ENCODE results near the gene SPACA7. TPM values are rescaled to one million over a fixed set of nuclear protein-coding genes. Genes with fewer than 3 reads are reported as not detected.

Gene SPACA7, protein sequence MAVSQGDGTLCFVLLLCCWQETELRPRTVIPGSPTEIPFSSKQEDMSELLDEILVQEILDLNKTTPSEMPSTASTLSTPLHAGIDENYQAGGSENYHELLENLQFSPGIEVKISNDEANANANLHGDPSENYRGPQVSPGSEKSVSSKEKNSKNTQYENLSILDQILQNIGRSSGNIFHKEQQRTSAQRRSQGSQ
- not detected in 2 replicates for total RNA-seq (2021)
- long read RNA-seq: 0 reads

GRCh38 chr13:112376050-112376681, at the start of gene SPACA7:
Gene SPACA7 (plus strand): TSS chr13:112376355. CDS start chr13:112376386, 31 bp downstream.
- Histone ChIP-seq H2AK5ac (ENCODE audit: insufficient read length, low read length) (no peak within 1 kb of the TSS), H3K9ac (ENCODE audit: extremely low read depth, insufficient read length, low read length) (no peak within 1 kb of the TSS)
- no peak within 1 kb of the TSS for H3K4me3 Mint-ChIP-seq

More at GRCh38 chr13:112376050-112376681, at the start of gene SPACA7:
- Mint-ChIP-seq H3K27me3 (ENCODE audit: low read depth) (peaks cover 16% of the 10 kb centered on the region), H3K4me1 (no peaks in the 10 kb centered on the region), H3K27ac (no peak within 1 kb of the TSS), H3K36me3 (ENCODE audit: insufficient read depth in 1 of 3, low read depth in 3 of 3) (peaks cover 0 to 5% (median 4%) of the 10 kb centered on the region in 3 experiments; a peak in 4 of 7 replicates), H3K9me3 (peaks cover 21 to 35% of the 10 kb centered on the region in 2 experiments)
- no peaks in the 10 kb centered on the region for H3K23me2 ChIP-seq (ENCODE audit: insufficient read length, low read depth, low read length, poor library complexity, severe bottlenecking)
- no peak within 1 kb of the TSS for H3K27ac ChIP-seq (ENCODE audit: insufficient read length, low read depth, low read length)
- H3K23ac ChIP-seq (ENCODE audit: insufficient read length, low read depth, low read length): no peak within 1 kb of the TSS
- no peaks in the 10 kb centered on the region for H3K4me1 ChIP-seq (ENCODE audit: insufficient read depth, low read length)
- H3K27me3 ChIP-seq (ENCODE audit: insufficient read depth, low read length): no peaks in the 10 kb centered on the region
- no peaks in the 10 kb centered on the region for H3K9me3 ChIP-seq (ENCODE audit: control insufficient read depth, low read depth, low read length)
- H3K79me1 ChIP-seq (ENCODE audit: insufficient read depth, low read depth, low read length, poor library complexity, severe bottlenecking): no peaks in the 10 kb centered on the region
- DNase-seq: no peak
- H4K91ac ChIP-seq (ENCODE audit: insufficient read length, low read depth, low read length): no peak within 1 kb of the TSS
- no peak within 1 kb of the TSS for H3K56ac ChIP-seq (ENCODE audit: insufficient read length, low read depth, low read length)
- no peak within 1 kb of the TSS for H2BK120ac ChIP-seq (ENCODE audit: low read depth, low read length, poor library complexity, severe bottlenecking)
- no CpG with 5 or more reads among the region's 8 CpGs for WGBS (ENCODE audit: extremely low coverage, insufficient read length, low lambda C conversion rate)
- TF ChIP-seq, protein P1, sequence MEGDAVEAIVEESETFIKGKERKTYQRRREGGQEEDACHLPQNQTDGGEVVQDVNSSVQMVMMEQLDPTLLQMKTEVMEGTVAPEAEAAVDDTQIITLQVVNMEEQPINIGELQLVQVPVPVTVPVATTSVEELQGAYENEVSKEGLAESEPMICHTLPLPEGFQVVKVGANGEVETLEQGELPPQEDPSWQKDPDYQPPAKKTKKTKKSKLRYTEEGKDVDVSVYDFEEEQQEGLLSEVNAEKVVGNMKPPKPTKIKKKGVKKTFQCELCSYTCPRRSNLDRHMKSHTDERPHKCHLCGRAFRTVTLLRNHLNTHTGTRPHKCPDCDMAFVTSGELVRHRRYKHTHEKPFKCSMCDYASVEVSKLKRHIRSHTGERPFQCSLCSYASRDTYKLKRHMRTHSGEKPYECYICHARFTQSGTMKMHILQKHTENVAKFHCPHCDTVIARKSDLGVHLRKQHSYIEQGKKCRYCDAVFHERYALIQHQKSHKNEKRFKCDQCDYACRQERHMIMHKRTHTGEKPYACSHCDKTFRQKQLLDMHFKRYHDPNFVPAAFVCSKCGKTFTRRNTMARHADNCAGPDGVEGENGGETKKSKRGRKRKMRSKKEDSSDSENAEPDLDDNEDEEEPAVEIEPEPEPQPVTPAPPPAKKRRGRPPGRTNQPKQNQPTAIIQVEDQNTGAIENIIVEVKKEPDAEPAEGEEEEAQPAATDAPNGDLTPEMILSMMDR (conservative IDR thresholded peaks at IDR 0.05): no peak
- H3K18ac ChIP-seq (ENCODE audit: insufficient read length, low read depth, low read length): no peak within 1 kb of the TSS
- no peaks in the 10 kb centered on the region for H3K79me2 ChIP-seq (ENCODE audit: insufficient read depth, low read length)
- no peak within 1 kb of the TSS for H3K4me2 ChIP-seq (ENCODE audit: insufficient read depth, insufficient read length, low read length)
- H4K5ac ChIP-seq (ENCODE audit: insufficient read length, low read depth, low read length): no peak within 1 kb of the TSS
- no peak within 1 kb of the TSS for H3K4ac ChIP-seq (ENCODE audit: low read depth, low read length)
- no peak within 1 kb of the TSS for H2BK5ac ChIP-seq (ENCODE audit: insufficient read length, low read length)
- no peak within 1 kb of the TSS for H3T11ph ChIP-seq (ENCODE audit: low read length)
- H4K8ac ChIP-seq (replicated peaks; ENCODE audit: insufficient read length, low read depth, low read length): no peak within 1 kb of the TSS
- H3K14ac ChIP-seq (ENCODE audit: insufficient read depth, low read length): no peak within 1 kb of the TSS
- H4K20me1 ChIP-seq (ENCODE audit: control insufficient read depth, insufficient read depth, insufficient read length): no peaks in the 10 kb centered on the region
- no peak within 1 kb of the TSS for H2AFZ ChIP-seq (ENCODE audit: low read length)
- no peak within 1 kb of the TSS for H2BK12ac ChIP-seq (ENCODE audit: insufficient read length, low read depth, low read length)
- no peak within 1 kb of the TSS for H2BK20ac ChIP-seq (ENCODE audit: low read depth, low read length, poor library complexity, severe bottlenecking)
- no peak within 1 kb of the TSS for H2BK15ac ChIP-seq (ENCODE audit: low read depth, low read length)
